HepG2 (cell line): ENCODE data around the gene CAT. TPM values are rescaled to one million over a fixed set of nuclear protein-coding genes. Genes with fewer than 3 reads are reported as not detected.

Source experiments
- ATAC-seq: fragments of 200-7000 bp; cut with Tn5 transposase; 3 replicates; pipeline ENCODE4 v1.9.1; 2020; ENCODE audit warnings: mild to moderate bottlenecking, moderate library complexity
- BruUV-seq: library from RNA; stranded (reverse); fragments of 400-500 nt; replicated peaks from 2 replicates; lab custom pipeline; 2021; lab: Mats Ljungman, UMichigan
- CTCF ChIA-PET: fragments of 300-600 bp; formaldehyde crosslinking; extraction: SDS; loops from one replicate; lab custom pipeline; 2021; ENCODE audit warnings: low total read pairs, inconsistent platforms, low intra/inter-chr PET ratio; lab: Yijun Ruan, JAX
- POLR2A ChIA-PET: fragments of 350-600 bp; sonication (Branson Sonifier 250); formaldehyde crosslinking; loops from one replicate; lab custom pipeline; 2020; ENCODE audit warnings: antibody characterized with exemption, inconsistent platforms; lab: Yijun Ruan, JAX
- DNase-seq: peaks from one replicate; pipeline ENCODE4 v3.0.0-alpha.2; 2015; ENCODE audit warnings: low spot score
- FAIRE-seq: peaks from 3 replicates; lab custom pipeline; 2011; peaks lifted over from hg19 to GRCh38; lab: Jason Lieb, UNC
- H2AFZ ChIP-seq: one replicate; pipeline ENCODE4 v1.6.1; 2011; ENCODE audit warnings: low read length, inconsistent platforms
- H3K27ac ChIP-seq: fragments of 300-600 bp; 3 replicates; pipeline ENCODE4 v1.8.0; 2011; ENCODE audit warnings: mixed run types, mild to moderate bottlenecking, mixed read lengths, low read length, inconsistent platforms; ENCODE audit not compliant: insufficient read depth; ENCODE audit errors: extremely low read length
- H3K27me3 ChIP-seq, 2 experiments: fragments of 200-600 bp in 1 of 2; 2 replicates in 1 of 2; 3 replicates in 1 of 2; pipeline versions ENCODE4 v1.6.0 to v1.8.0; 2011; ENCODE audit warnings: low read length in 2 of 2, mild to moderate bottlenecking in 2 of 2, moderate library complexity in 2 of 2, inconsistent platforms in 1 of 2; ENCODE audit not compliant: insufficient read depth in 2 of 2, control insufficient read depth in 1 of 2
- H3K36me3 ChIP-seq, 2 experiments: fragments of 200-600 bp in 1 of 2; replicated peaks in 1 of 2; 2 replicates in 1 of 2; 3 replicates in 1 of 2; pipeline versions ENCODE4 v1.5.1 to v1.8.0; 2011; ENCODE audit warnings: low read length in 2 of 2, inconsistent platforms in 1 of 2; ENCODE audit not compliant: insufficient read depth in 2 of 2, control insufficient read depth in 1 of 2
- H3K4me1 ChIP-seq: 2 replicates; pipeline ENCODE4 v1.5.1; 2012; ENCODE audit warnings: low read length, inconsistent platforms; ENCODE audit not compliant: insufficient read depth
- H3K4me2 ChIP-seq: 2 replicates; pipeline ENCODE4 v1.6.0; 2011; ENCODE audit warnings: low read depth, low read length, inconsistent platforms
- H3K4me3 ChIP-seq, 3 experiments: fragments of 200-600 bp in 1 of 3; sonication (generic), shearing (Covaris generic) in 1 of 3; replicated peaks in 1 of 3; 2 replicates each; pipeline ENCODE4 v1.5.1; 2011 to 2016; ENCODE audit warnings: low read length in 3 of 3, inconsistent platforms in 2 of 3, low read depth in 2 of 3, mild to moderate bottlenecking in 2 of 3, control low read depth in 1 of 3, mixed read lengths in 1 of 3; ENCODE audit not compliant: insufficient read depth in 1 of 3
- H3K79me2 ChIP-seq: one replicate; pipeline ENCODE4 v1.6.1; 2011; ENCODE audit warnings: low read length, inconsistent platforms; ENCODE audit not compliant: insufficient read depth
- H3K9ac ChIP-seq: 2 replicates; pipeline ENCODE4 v1.6.0; 2011; ENCODE audit warnings: mild to moderate bottlenecking, low read depth, low read length, inconsistent platforms; ENCODE audit not compliant: insufficient read depth
- H3K9me3 ChIP-seq: 2 replicates; pipeline ENCODE4 v1.5.1; 2012; ENCODE audit warnings: mild to moderate bottlenecking, low read length
- H4K20me1 ChIP-seq: 2 replicates; pipeline ENCODE4 v1.6.0; 2011; ENCODE audit warnings: inconsistent platforms, mild to moderate bottlenecking, low read length, moderate library complexity; ENCODE audit not compliant: insufficient read depth
- AKNA ChIP-seq: sonication (generic); formaldehyde crosslinking; IDR thresholded peaks from 2 replicates; pipeline ENCODE4 v1.4.0; 2020; ENCODE audit warnings: missing genetic modification reagents, borderline replicate concordance
- CEBPB ChIP-seq: IDR thresholded peaks from 2 replicates; pipeline ENCODE4 v1.6.1; 2011; ENCODE audit warnings: low read depth, low read length, improper control_type of control experiment, borderline replicate concordance
- HNRNPUL1 ChIP-seq: fragments of 200-400 bp; formaldehyde crosslinking; IDR thresholded peaks from 2 replicates; pipeline ENCODE4 v1.6.1; 2017; ENCODE audit warnings: low read depth, mild to moderate bottlenecking, low read length, moderate library complexity
- IRF9 ChIP-seq: sonication (generic); formaldehyde crosslinking; IDR thresholded peaks from 2 replicates; pipeline ENCODE4 v1.8.0; 2022; ENCODE audit warnings: missing genetic modification reagents, mild to moderate bottlenecking, borderline replicate concordance
- KMT2B ChIP-seq: IDR thresholded peaks from 2 replicates; pipeline ENCODE4 v1.6.1; 2016; ENCODE audit warnings: missing genetic modification reagents, missing compliant biosample characterization
- PLRG1 ChIP-seq: fragments of 450-650 bp; conservative IDR thresholded peaks from 2 replicates; pipeline ENCODE4 v1.6.1; 2016
- SAFB2 ChIP-seq: sonication (generic); formaldehyde crosslinking; IDR thresholded peaks from 2 replicates; pipeline ENCODE4 v1.5.1; 2020; ENCODE audit warnings: missing genetic modification reagents, low read depth, mild to moderate bottlenecking, borderline replicate concordance
- SNAPC2 ChIP-seq: sonication (generic); formaldehyde crosslinking; IDR thresholded peaks from 2 replicates; pipeline ENCODE4 v1.8.1; 2022; ENCODE audit warnings: mild to moderate bottlenecking, missing genetic modification reagents
- ZBTB26 ChIP-seq: IDR thresholded peaks from 2 replicates; pipeline ENCODE4 v1.6.1; 2016; ENCODE audit warnings: missing compliant biosample characterization, missing genetic modification reagents, borderline replicate concordance
- ZNF350 ChIP-seq: sonication (generic); formaldehyde crosslinking; IDR thresholded peaks from 2 replicates; pipeline ENCODE4 v1.4.0; 2020; ENCODE audit warnings: mild to moderate bottlenecking, low read depth, missing genetic modification reagents, borderline replicate concordance
- ZNF598 ChIP-seq: sonication (generic); formaldehyde crosslinking; IDR thresholded peaks from 2 replicates; pipeline ENCODE4 v1.5.1; 2020; ENCODE audit warnings: mild to moderate bottlenecking, missing genetic modification reagents, borderline replicate concordance
- WGBS: methylation state at CpG from one replicate; pipeline ENCODE4 v1.1.6; 2017; ENCODE audit warnings: low lambda C conversion rate; 5-methylcytosine and 5-hydroxymethylcytosine counted together
- in situ Hi-C: cut with HindIII; loops from 2 replicates; pipeline ENCODE4 v1.10.0; 2017; ENCODE audit warnings: low pct_unique_long_range_greater_than_20kb; ENCODE audit not compliant: extremely low pct_ligation_motif_present
- intact Hi-C: fragments of 100-400 bp; cut with micrococcal nuclease; formaldehyde crosslinking; loops from one replicate; pipeline ENCODE4 v1.10.0; 2022; ENCODE audit not compliant: unreplicated experiment
- polyA plus RNA-seq, 8 experiments: library from polyadenylated mRNA; depleted of rRNA in 3 of 8; stranded (reverse) in 7 of 8; unstranded in 1 of 8; fragments of >200 nt; fragmentation: Illumina TruSeq in 4 of 8; extraction: Trizol in 4 of 8; gene quantifications; 2 replicates each; pipeline versions ENCODE4 v1.2.1 to v1.2.3, GENCODE V29; 2011 to 2016; ENCODE audit warnings: low read depth in 4 of 8, missing spikeins in 1 of 8, mixed read lengths in 1 of 8; ENCODE audit not compliant: insufficient read depth in 1 of 8
- total RNA-seq, 5 experiments: library from RNA; depleted of rRNA; stranded (reverse); fragments of >200 nt; fragmentation: Illumina TruSeq; extraction: Trizol; gene quantifications; 2 replicates each; pipeline ENCODE4 v1.2.3, GENCODE V29; 2016; ENCODE audit warnings: low read depth in 1 of 5

CAT gene
- total and polyA plus RNA-seq, 2 of the 13 experiments (the other 11 are each of a cell fraction or from before 2014, with no cell fraction given) = 107 to 136 TPM

GRCh38 chr11:34425360-34425759 is 13.4 kb upstream of the CAT start:
- Histone ChIP-seq H4K20me1 (no peaks in the 10 kb centered on the region), H2AFZ (no peak overlapping the region), H3K4me3 (no peak overlapping the region), H3K9ac (no peak overlapping the region), H3K4me2 (no peak overlapping the region), H3K9me3 (no peaks in the 10 kb centered on the region), H3K79me2 (no peaks in the 10 kb centered on the region), H3K4me1 (peaks cover 32% of the 10 kb centered on the region), H3K27me3 (no peaks in the 10 kb centered on the region; a peak in 1 of 5 replicates), H3K27ac (no peak overlapping the region), H3K36me3 (no peaks in the 10 kb centered on the region)
- WGBS = 100% methylated on average over 1 of the region's 1 CpG
- ATAC-seq (no peak), DNase-seq (no peak), FAIRE-seq (no peak)
- no TSS peak for BruUV-seq
- in situ Hi-C loops (no loop called here), intact Hi-C loops (no loop called here)
- TF ChIP-seq SNAPC2 (CRISPR knock-in tag) = no peak
- no peak for TF ChIP-seq ZNF598
- no peak for TF ChIP-seq AKNA (CRISPR knock-in tag)
- TF ChIP-seq SAFB2 = no peak
- TF ChIP-seq KMT2B (CRISPR knock-in tag) = no peak
- TF ChIP-seq ZBTB26 (CRISPR knock-in tag) = no peak
- TF ChIP-seq CEBPB = no peak
- TF ChIP-seq ZNF350 (CRISPR knock-in tag) = no peak
- TF ChIP-seq PLRG1 = no peak
- TF ChIP-seq IRF9 (CRISPR knock-in tag) = no peak
- TF ChIP-seq HNRNPUL1 = no peak
- CTCF ChIA-PET = no interaction called here
- POLR2A ChIA-PET = no interaction called here
